WTC11 (cell line): ENCODE results near the gene KCNJ4.

Experiments used
- CTCF ChIP-seq: fragments of 200-600 bp; IDR thresholded peaks from 2 replicates; pipeline ENCODE4 v1.8.0; 2022; ENCODE audit warnings: antibody characterized with exemption
- SP1 ChIP-seq: sonication (generic); formaldehyde crosslinking; conservative IDR thresholded peaks from 2 replicates; pipeline ENCODE4 v1.8.1; 2022; ENCODE audit warnings: missing genetic modification reagents
- TCF7 ChIP-seq: sonication (generic); formaldehyde crosslinking; IDR thresholded peaks from 2 replicates; pipeline ENCODE4 v1.8.0; 2022; ENCODE audit warnings: mild to moderate bottlenecking, low read depth, missing genetic modification reagents, moderate library complexity
- TEAD1 ChIP-seq: sonication (generic); formaldehyde crosslinking; IDR thresholded peaks from 2 replicates; pipeline ENCODE4 v1.8.0; 2022; ENCODE audit warnings: mild to moderate bottlenecking, missing genetic modification reagents
- ZNF532 ChIP-seq: fragments of 250-450 bp; sonication (Bioruptor Pico); IDR thresholded peaks from 2 replicates; pipeline ENCODE4 v1.9.0; 2021; ENCODE audit warnings: mild to moderate bottlenecking, borderline replicate concordance

GRCh38 chr22:38435965-38436364 lies 19.0 kb downstream of the KCNJ4 start:
- no peak for TF ChIP-seq TEAD1
- TF ChIP-seq ZNF532 (CRISPR knock-in tag): no peak
- TF ChIP-seq TCF7: no peak
- no peak for TF ChIP-seq CTCF
- TF ChIP-seq SP1: no peak
